ENCODE results near the gene CHRDL1.
"Not testable (repeated sequence)": the region's sequence is repeated elsewhere in the genome, so short reads cannot be mapped to it uniquely, and the experiment has no call there.

The CHRDL1 gene

DNA sequence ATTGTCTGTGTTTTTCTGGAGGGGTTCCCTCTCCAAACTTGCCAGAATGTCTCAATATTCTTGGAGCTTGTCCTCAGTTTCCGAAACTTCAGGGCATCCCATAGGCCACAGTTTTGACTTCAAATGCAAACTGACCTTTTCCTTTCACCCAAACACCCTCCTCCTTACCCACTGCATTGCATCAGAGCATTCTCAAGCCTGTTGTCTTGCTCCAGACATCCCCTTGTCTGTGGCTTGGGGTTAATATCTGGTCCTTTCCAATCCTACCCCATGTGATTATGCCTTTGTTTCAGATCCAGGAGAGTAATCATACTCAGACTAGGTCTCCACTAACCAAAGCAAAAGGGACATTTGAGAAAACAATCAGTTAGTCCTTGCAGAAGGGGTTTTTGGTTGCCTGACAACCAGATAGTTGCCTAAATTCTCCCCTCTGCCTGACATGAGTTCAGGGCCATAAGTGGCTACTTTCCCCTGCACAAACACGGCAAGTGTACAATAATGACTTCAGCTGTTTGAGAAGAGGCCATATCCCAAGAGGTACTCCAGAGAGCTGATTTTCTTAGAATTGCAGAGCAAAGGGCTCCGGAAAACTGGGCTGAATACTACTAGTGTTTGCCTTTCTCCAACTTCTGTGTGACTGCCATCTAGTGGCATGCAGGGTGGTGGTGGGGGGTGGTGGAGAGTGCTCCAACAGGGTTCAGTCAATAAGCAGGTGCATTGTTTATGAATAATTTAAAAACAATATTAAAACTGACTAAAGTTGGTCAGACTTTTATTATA is 130.2 kb downstream of the CHRDL1 start:
- no peak for DNase-seq (ENCODE audit: low read depth)

- DNase-seq (ENCODE audit: low read depth), result no peak
Measured at GRCh38 chrX:110657073-110657472, 138.5 kb downstream of the CHRDL1 start.

GRCh38 chrX:110654280-110654679 is 141.3 kb downstream of the CHRDL1 start:
- not testable (repeated sequence) for DNase-seq (ENCODE audit: low read depth)

DNA sequence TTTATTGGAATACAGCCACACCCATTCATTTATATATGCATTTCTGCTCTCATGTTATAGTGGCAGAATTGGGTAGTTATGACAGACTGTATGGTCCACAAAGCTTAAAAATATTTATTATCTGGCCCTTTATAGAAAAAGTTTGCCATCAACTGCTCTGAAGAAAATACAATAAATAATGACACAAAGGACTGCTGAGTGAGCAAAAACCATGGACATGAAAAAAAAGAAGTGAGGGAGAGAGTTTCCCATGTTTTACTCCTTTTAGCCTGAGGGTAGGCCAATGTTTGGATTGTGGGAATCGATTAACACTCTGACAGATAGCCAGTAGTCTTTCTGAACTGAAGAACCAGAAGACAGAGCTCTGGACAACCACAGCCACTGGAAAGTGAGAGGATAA is 149.2 kb downstream of the CHRDL1 start:
- no peak for DNase-seq (ENCODE audit: low read depth)
